Keratinocyte (primary cell): Measurements from ENCODE around the gene GRM5. TPM values are rescaled to one million over a fixed set of nuclear protein-coding genes. Genes with fewer than 3 reads are reported as not detected.

Experiments used
- DNase-seq: peaks from one replicate; pipeline ENCODE4 v3.0.0-alpha.2; 2011; ENCODE audit warnings: low read depth, missing footprints, low spot score
- FAIRE-seq: peaks from 2 replicates; lab custom pipeline; 2011; peaks lifted over from hg19 to GRCh38; lab: Jason Lieb, UNC
- H2AFZ ChIP-seq: 2 replicates; pipeline ENCODE4 v1.6.0; 2012; ENCODE audit warnings: low read length, control low read depth, inconsistent platforms; ENCODE audit not compliant: control insufficient read depth
- H3K27ac ChIP-seq: 2 replicates; pipeline ENCODE4 v1.5.1; 2011; ENCODE audit warnings: low read length; ENCODE audit not compliant: control insufficient read depth, insufficient read depth
- H3K27me3 ChIP-seq: 3 replicates; pipeline ENCODE4 v1.6.0; 2011; ENCODE audit warnings: low read length; ENCODE audit not compliant: control insufficient read depth, insufficient read depth; ENCODE audit errors: extremely low read depth
- H3K36me3 ChIP-seq, 2 experiments: 2 replicates in 1 of 2; 3 replicates in 1 of 2; pipeline ENCODE4 v1.5.1; 2011; ENCODE audit warnings: low read length in 2 of 2, mild to moderate bottlenecking in 1 of 2; ENCODE audit not compliant: control insufficient read depth in 2 of 2, insufficient read depth in 2 of 2; ENCODE audit errors: extremely low read depth in 1 of 2
- H3K4me1 ChIP-seq: 3 replicates; pipeline ENCODE4 v1.5.1; 2011; ENCODE audit warnings: low read length; ENCODE audit not compliant: control insufficient read depth, insufficient read depth; ENCODE audit errors: extremely low read depth
- H3K4me2 ChIP-seq: 3 replicates; pipeline ENCODE4 v1.6.0; 2011; ENCODE audit warnings: low read depth, low read length; ENCODE audit not compliant: control insufficient read depth, insufficient read depth; ENCODE audit errors: extremely low read depth
- H3K4me3 ChIP-seq, 3 experiments: fragments of 200-600 bp in 1 of 3; sonication (generic) in 1 of 3; 2 replicates in 2 of 3; 3 replicates in 1 of 3; pipeline ENCODE4 v1.5.1; 2011 to 2016; ENCODE audit warnings: low read length in 3 of 3, mild to moderate bottlenecking in 3 of 3, control low read depth in 2 of 3, inconsistent platforms in 1 of 3, low read depth in 1 of 3, mixed read lengths in 1 of 3, mixed run types in 1 of 3, moderate library complexity in 1 of 3; ENCODE audit not compliant: control insufficient read depth in 2 of 3, insufficient read depth in 2 of 3; ENCODE audit errors: extremely low read depth in 1 of 3
- H3K79me2 ChIP-seq: 2 replicates; pipeline ENCODE4 v1.6.0; 2012; ENCODE audit warnings: low read length; ENCODE audit not compliant: control insufficient read depth, insufficient read depth
- H3K9ac ChIP-seq: 3 replicates; pipeline ENCODE4 v1.6.0; 2011; ENCODE audit warnings: low read length; ENCODE audit not compliant: control insufficient read depth, insufficient read depth; ENCODE audit errors: extremely low read depth
- H3K9me1 ChIP-seq: 3 replicates; pipeline ENCODE4 v1.6.0; 2011; ENCODE audit warnings: low read length; ENCODE audit not compliant: control insufficient read depth, insufficient read depth; ENCODE audit errors: extremely low read depth
- H3K9me3 ChIP-seq: 2 replicates; pipeline ENCODE4 v1.5.1; 2012; ENCODE audit warnings: low read depth, low read length; ENCODE audit not compliant: control insufficient read depth
- H4K20me1 ChIP-seq: 3 replicates; pipeline ENCODE4 v1.6.0; 2011; ENCODE audit warnings: low read length; ENCODE audit not compliant: control insufficient read depth, insufficient read depth; ENCODE audit errors: extremely low read depth
- CTCF ChIP-seq, 3 experiments: IDR thresholded peaks in 1 of 3; conservative IDR thresholded peaks in 1 of 3; optimal IDR thresholded peaks in 1 of 3; 2 replicates in 2 of 3; 3 replicates in 1 of 3; pipeline versions ENCODE3 to v1.5.1; 2011; ENCODE audit warnings: low read length in 3 of 3, mild to moderate bottlenecking in 3 of 3, moderate library complexity in 2 of 3, control low read depth in 1 of 3, inconsistent platforms in 1 of 3; ENCODE audit not compliant: insufficient read depth in 2 of 3; ENCODE audit errors: extremely low read depth in 1 of 3
- EZH2 ChIP-seq: IDR thresholded peaks from one replicate; pipeline ENCODE4 v1.6.1; 2012; ENCODE audit warnings: inconsistent platforms, mild to moderate bottlenecking, low read length, moderate library complexity
- dilution Hi-C: fragments of 300-500 bp; cut with MboI; formaldehyde crosslinking; loops from one replicate; pipeline ENCODE4 v1.7.0; 2020; ENCODE audit warnings: low sequenced_read_pairs; ENCODE audit not compliant: extremely low pct_ligation_motif_present
- polyA plus RNA-seq, 5 experiments: library from polyadenylated mRNA; depleted of rRNA in 3 of 5; stranded (reverse) in 3 of 5; stranded (forward) in 1 of 5; unstranded in 1 of 5; fragments of >200 nt; gene quantifications; 1 replicate in 1 of 5; 2 replicates in 3 of 5; 3 replicates in 1 of 5; pipeline versions ENCODE4 v1.2.1 to v1.2.3, GENCODE V29; 2011 to 2012; ENCODE audit warnings: missing spikeins in 2 of 5, low read depth in 1 of 5, low replicate concordance in 1 of 5

The GRM5 gene
- polyA plus RNA-seq, 1 donor (not counting 4 experiments of a cell fraction or from before 2014, with no cell fraction given), result not detected

GRCh38 chr11:88656283-88656682 lies 409.5 kb downstream of the GRM5 start:
- Histone ChIP-seq H3K9me3 (no peaks in the 10 kb centered on the region), H3K9me1 (no peaks in the 10 kb centered on the region), H3K4me1 (no peaks in the 10 kb centered on the region), H3K4me2 (no peak overlapping the region), H2AFZ (no peak overlapping the region), H3K9ac (no peak overlapping the region), H4K20me1 (no peaks in the 10 kb centered on the region), H3K27me3 (no peaks in the 10 kb centered on the region), H3K79me2 (no peaks in the 10 kb centered on the region), H3K36me3 (no peaks in the 10 kb centered on the region), H3K4me3 (no peak overlapping the region), H3K27ac (no peak overlapping the region)
- no peak for FAIRE-seq
- no peak for DNase-seq
- no peak for TF ChIP-seq CTCF (optimal IDR thresholded peaks at IDR 0.05 in 1 of 3, IDR thresholded peaks at IDR 0.05 in 1 of 3, conservative IDR thresholded peaks at IDR 0.05 in 1 of 3; ENCODE audit: extremely low read depth in 1 of 3, insufficient read depth in 2 of 3, low read length in 3 of 3)
- TF ChIP-seq EZH2, result no peak
- dilution Hi-C loops, result no loop called here

GRCh38 chr11:88655656-88656055 lies 410.1 kb downstream of the GRM5 start:
- no peaks in the 10 kb centered on the region for H3K79me2 ChIP-seq
- H3K9me1 ChIP-seq, result no peaks in the 10 kb centered on the region
- H3K9ac ChIP-seq, result no peak overlapping the region
- no peak overlapping the region for H3K4me2 ChIP-seq
- no peaks in the 10 kb centered on the region for H3K9me3 ChIP-seq
- dilution Hi-C loops, result no loop called here
- DNase-seq, result no peak
- no peaks in the 10 kb centered on the region for H3K4me1 ChIP-seq
- no peaks in the 10 kb centered on the region for H3K36me3 ChIP-seq
- TF ChIP-seq CTCF (optimal IDR thresholded peaks at IDR 0.05 in 1 of 3, IDR thresholded peaks at IDR 0.05 in 1 of 3, conservative IDR thresholded peaks at IDR 0.05 in 1 of 3; ENCODE audit: extremely low read depth in 1 of 3, insufficient read depth in 2 of 3, low read length in 3 of 3) (no peak), EZH2 (no peak)
- no peak overlapping the region for H2AFZ ChIP-seq
- H3K4me3 ChIP-seq, result no peak overlapping the region
- no peak for FAIRE-seq
- no peak overlapping the region for H3K27ac ChIP-seq
- no peaks in the 10 kb centered on the region for H4K20me1 ChIP-seq
- H3K27me3 ChIP-seq, result no peaks in the 10 kb centered on the region
